ENCODE measurements around the gene MAPK12. TPM values are rescaled to one million over a fixed set of nuclear protein-coding genes. Genes with fewer than 3 reads are reported as not detected.

The MAPK12 gene
- total RNA-seq, 2 donors from 2014 or later: 46.5 to 57.0 TPM

GRCh38 chr22:50252082-50253045 is 9.1 kb downstream of the MAPK12 start:
- no peaks in the 10 kb centered on the region for H3K27me3 Mint-ChIP-seq (ENCODE audit: insufficient read depth)
- H3K4me3 ChIP-seq (ENCODE audit: low read length): peak overlapping the region; percentile 86
- H3K9ac ChIP-seq (ENCODE audit: extremely low read depth, low read length, poor library complexity, severe bottlenecking): no peak overlapping the region
- no peaks in the 10 kb centered on the region for H3K4me1 Mint-ChIP-seq
- H3K27ac Mint-ChIP-seq: no peak overlapping the region
- WGBS, 2 experiments (ENCODE audit: insufficient coverage in 1 of 2, insufficient read length in 1 of 2): 69 to 70% methylated on average over 15 to 25 of the region's 25 CpGs
- no peaks in the 10 kb centered on the region for H3K9me3 Mint-ChIP-seq
- peak; percentile 92 for DNase-seq
- H3K9me3 ChIP-seq (ENCODE audit: control insufficient read depth, low read length): no peaks in the 10 kb centered on the region
- peaks cover 14% of the 10 kb centered on the region for H3K36me3 Mint-ChIP-seq (ENCODE audit: low read depth)
- no peaks in the 10 kb centered on the region for H3K27me3 ChIP-seq (ENCODE audit: control insufficient read depth, insufficient read depth, low read length, poor library complexity, severe bottlenecking)
- peak; percentile 78 for TF ChIP-seq CTCF (conservative IDR thresholded peaks at IDR 0.05)
- peak overlapping the region; percentile 65 for H3K4me3 Mint-ChIP-seq
- H3K27ac ChIP-seq (ENCODE audit: low read depth, low read length): no peak overlapping the region
- H3K4me1 ChIP-seq (ENCODE audit: control insufficient read depth, insufficient read depth, low read length): no peaks in the 10 kb centered on the region
- H3K36me3 ChIP-seq (ENCODE audit: control insufficient read depth, insufficient read depth, low read length): peaks cover 11% of the 10 kb centered on the region

GRCh38 chr22:50251477-50252081 is 9.9 kb downstream of the MAPK12 start:
- no peak for DNase-seq
- H3K27me3 ChIP-seq (ENCODE audit: control insufficient read depth, insufficient read depth, low read length, poor library complexity, severe bottlenecking): no peaks in the 10 kb centered on the region
- H3K9me3 Mint-ChIP-seq: no peaks in the 10 kb centered on the region
- H3K4me3 Mint-ChIP-seq: peak overlapping the region; percentile 65
- no peak for TF ChIP-seq CTCF (conservative IDR thresholded peaks at IDR 0.05)
- H3K36me3 Mint-ChIP-seq (ENCODE audit: low read depth): peaks cover 18% of the 10 kb centered on the region
- H3K27me3 Mint-ChIP-seq (ENCODE audit: insufficient read depth): no peaks in the 10 kb centered on the region
- no peak overlapping the region for H3K9ac ChIP-seq (ENCODE audit: extremely low read depth, low read length, poor library complexity, severe bottlenecking)
- H3K4me1 ChIP-seq (ENCODE audit: control insufficient read depth, insufficient read depth, low read length): no peaks in the 10 kb centered on the region
- peaks cover 16% of the 10 kb centered on the region for H3K36me3 ChIP-seq (ENCODE audit: control insufficient read depth, insufficient read depth, low read length)
- H3K4me1 Mint-ChIP-seq: no peaks in the 10 kb centered on the region
- H3K4me3 ChIP-seq (ENCODE audit: low read length): peak overlapping the region; percentile 86
- H3K9me3 ChIP-seq (ENCODE audit: control insufficient read depth, low read length): no peaks in the 10 kb centered on the region
- no peak overlapping the region for H3K27ac Mint-ChIP-seq
- WGBS, 2 experiments (ENCODE audit: insufficient coverage in 1 of 2, insufficient read length in 1 of 2): 19 to 55% methylated on average over 8 to 36 of the region's 36 CpGs
- H3K27ac ChIP-seq (ENCODE audit: low read depth, low read length): no peak overlapping the region

DNA sequence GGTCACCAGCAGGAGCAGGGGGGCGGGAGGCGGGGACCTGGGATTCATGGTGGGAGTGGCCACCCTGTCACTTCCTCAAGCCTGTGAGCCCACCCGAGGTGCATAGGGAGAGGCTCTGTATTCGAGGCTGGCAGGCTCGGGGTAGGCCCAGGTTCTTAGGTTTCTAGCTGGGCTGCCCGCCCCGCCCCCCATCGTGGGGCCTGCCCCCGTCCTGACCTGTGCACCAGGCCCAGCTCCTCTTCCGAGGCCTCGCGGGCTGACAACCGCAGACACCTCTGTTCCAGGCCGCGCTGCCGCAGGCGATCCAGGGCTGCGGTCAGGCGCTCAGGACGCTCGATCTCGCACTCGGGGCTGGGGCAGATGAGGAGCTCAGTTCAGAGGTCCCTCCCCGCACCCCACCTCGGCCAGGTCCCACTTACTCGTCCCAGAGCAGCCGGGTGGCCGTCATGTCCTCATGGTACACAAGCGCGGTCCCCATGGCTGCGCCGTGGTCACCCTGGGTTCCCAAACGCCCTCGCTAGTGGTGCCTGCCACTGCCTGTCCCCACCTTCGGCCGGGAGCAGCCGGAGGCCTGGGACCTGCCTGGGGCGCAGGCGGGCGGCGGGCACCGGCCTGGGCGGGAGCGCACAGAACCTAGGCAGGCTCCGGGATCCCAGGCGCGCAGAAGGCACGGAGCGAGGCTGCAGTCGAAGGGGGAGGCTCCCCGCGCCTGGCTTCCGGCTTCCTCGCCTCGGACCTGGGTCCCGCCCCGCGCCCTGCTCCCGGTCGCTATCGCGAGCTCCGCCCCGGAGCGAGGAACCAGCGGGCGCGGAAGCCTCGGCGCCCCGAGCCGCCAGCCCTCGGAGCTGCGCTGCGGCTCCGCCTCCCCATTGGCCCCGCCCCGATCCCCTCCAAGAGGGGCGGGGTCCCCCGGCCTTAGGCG is 10.7 kb downstream of the MAPK12 start, which contains the start of gene HDAC10:
Gene HDAC10, minus strand, starts transcription at position 711 of the 922 bp plus-strand sequence. Its CDS starts 233 bp downstream, at position 478.
- no peaks in the 10 kb centered on the region for H3K4me1 Mint-ChIP-seq
- Histone ChIP-seq H3K27me3 (ENCODE audit: control insufficient read depth, insufficient read depth, low read length, poor library complexity, severe bottlenecking) (no peaks in the 10 kb centered on the region), H3K4me1 (ENCODE audit: control insufficient read depth, insufficient read depth, low read length) (peaks cover 3% of the 10 kb centered on the region), H3K4me3 (ENCODE audit: low read length) (peak within 1 kb of the TSS; percentile 86), H3K36me3 (ENCODE audit: control insufficient read depth, insufficient read depth, low read length) (peaks cover 24% of the 10 kb centered on the region), H3K27ac (ENCODE audit: low read depth, low read length) (no peak within 1 kb of the TSS), H3K9me3 (ENCODE audit: control insufficient read depth, low read length) (no peaks in the 10 kb centered on the region), H3K9ac (ENCODE audit: extremely low read depth, low read length, poor library complexity, severe bottlenecking) (peak within 1 kb of the TSS; percentile 80)
- no peak for TF ChIP-seq CTCF (conservative IDR thresholded peaks at IDR 0.05)
- peaks cover 17% of the 10 kb centered on the region for H3K36me3 Mint-ChIP-seq (ENCODE audit: low read depth)
- peak within 1 kb of the TSS; percentile 65 for H3K4me3 Mint-ChIP-seq
- H3K27me3 Mint-ChIP-seq (ENCODE audit: insufficient read depth): no peaks in the 10 kb centered on the region
- WGBS, 2 experiments (ENCODE audit: insufficient coverage in 1 of 2, insufficient read length in 1 of 2): 2 to 4% methylated on average over 31 to 81 of the region's 81 CpGs
- H3K27ac Mint-ChIP-seq: peak within 1 kb of the TSS; percentile 87
- peak; percentile 93 for DNase-seq
- no peaks in the 10 kb centered on the region for H3K9me3 Mint-ChIP-seq
